ENCODE data around the gene DTNBP1.

DTNBP1 gene

GRCh38 chr6:15536198-15536955 is 126.5 kb downstream of the DTNBP1 start:
- no peak for DNase-seq (ENCODE audit: low read depth in 1 of 2, low spot score in 1 of 2)

- no peak for DNase-seq (ENCODE audit: low read depth in 1 of 2, low spot score in 1 of 2)
These were observed 127.2 kb downstream of the DTNBP1 start for GRCh38 chr6:15535495-15536197.

DNA sequence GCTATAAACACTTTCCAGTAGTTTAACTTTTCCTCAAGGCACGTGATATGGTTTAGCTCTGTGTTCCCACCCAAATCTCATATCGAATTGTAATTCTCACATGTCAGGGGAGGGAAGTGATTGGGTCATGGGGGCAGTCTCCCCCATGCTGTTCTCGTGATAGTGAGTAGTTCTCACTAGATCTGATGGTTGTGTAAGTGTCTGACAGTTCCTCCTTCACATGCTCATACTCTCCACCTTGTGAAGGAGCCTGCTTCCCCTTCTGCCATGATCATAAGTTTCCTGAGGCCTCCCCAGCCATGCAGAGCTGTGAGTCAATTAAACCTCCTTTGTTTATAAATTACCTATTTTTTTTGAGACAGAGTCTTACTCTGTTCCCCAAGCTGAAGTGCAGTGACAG is 127.9 kb downstream of the DTNBP1 start:
- no peak for DNase-seq (ENCODE audit: low read depth in 1 of 2, low spot score in 1 of 2)

- no peak for DNase-seq (ENCODE audit: low read depth in 1 of 2, low spot score in 1 of 2)
These were observed 129.3 kb downstream of the DTNBP1 start for GRCh38 chr6:15533379-15534026.

GRCh38 chr6:15531973-15532372 is 130.9 kb downstream of the DTNBP1 start:
- no peak for DNase-seq (ENCODE audit: low read depth in 1 of 2, low spot score in 1 of 2)

DNA sequence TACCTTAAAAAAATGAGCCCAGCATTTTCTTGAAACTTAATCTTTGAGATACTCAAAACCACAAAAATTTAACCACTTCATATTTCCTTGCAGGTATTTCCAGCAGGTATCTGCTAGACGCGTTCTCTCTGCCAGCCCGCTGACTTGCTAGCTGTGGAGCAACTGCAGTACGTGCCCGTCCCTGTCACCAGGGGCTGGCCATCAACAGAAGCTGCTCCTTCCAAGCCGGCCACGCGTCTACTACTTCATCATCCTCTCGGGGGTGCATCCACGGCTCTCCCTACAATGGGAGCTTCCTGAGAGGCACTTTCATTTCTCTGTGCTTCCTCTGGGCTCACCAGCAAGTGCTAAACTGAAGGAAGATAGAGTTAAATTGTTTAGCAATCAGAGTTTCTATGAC is 132.4 kb downstream of the DTNBP1 start:
- no peak for DNase-seq (ENCODE audit: low read depth in 1 of 2, low spot score in 1 of 2)

- DNase-seq (ENCODE audit: low read depth in 1 of 2, low spot score in 1 of 2) = no peak
These were observed 134.0 kb downstream of the DTNBP1 start for GRCh38 chr6:15528870-15529269.

GRCh38 chr6:15527838-15528617 is 134.8 kb downstream of the DTNBP1 start:
- no peak for DNase-seq (ENCODE audit: low read depth in 1 of 2, low spot score in 1 of 2)

GRCh38 chr6:15526212-15526701 is 136.6 kb downstream of the DTNBP1 start:
- no peak for DNase-seq (ENCODE audit: low read depth in 1 of 2, low spot score in 1 of 2)

DNA sequence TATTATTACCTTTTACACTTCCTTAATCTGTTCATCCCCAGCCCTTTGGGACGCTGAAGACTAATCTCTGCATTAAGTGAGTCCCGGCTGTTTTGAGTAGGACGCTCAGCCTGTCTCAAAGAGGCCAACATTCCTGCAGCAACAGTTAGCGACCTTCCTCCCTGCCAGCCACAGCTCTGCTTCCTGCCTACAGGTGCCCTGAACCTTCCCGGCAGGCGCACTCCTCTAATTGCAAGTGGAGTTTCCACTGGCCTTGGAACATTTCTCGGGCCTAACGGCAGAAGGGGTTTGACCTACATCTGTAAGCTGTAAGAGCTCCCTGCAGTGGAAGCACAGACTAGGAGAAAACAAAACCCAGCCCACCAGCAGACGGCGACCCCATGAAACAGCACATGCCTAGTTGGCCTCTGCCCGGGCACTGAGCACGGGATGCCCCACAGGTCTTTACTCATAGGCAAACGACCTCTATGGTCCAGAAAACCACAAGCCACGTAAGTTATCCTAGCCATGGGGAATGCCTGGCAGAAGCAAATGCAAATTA is 137.9 kb downstream of the DTNBP1 start:
- no peak for DNase-seq (ENCODE audit: low read depth in 1 of 2, low spot score in 1 of 2)

DNA sequence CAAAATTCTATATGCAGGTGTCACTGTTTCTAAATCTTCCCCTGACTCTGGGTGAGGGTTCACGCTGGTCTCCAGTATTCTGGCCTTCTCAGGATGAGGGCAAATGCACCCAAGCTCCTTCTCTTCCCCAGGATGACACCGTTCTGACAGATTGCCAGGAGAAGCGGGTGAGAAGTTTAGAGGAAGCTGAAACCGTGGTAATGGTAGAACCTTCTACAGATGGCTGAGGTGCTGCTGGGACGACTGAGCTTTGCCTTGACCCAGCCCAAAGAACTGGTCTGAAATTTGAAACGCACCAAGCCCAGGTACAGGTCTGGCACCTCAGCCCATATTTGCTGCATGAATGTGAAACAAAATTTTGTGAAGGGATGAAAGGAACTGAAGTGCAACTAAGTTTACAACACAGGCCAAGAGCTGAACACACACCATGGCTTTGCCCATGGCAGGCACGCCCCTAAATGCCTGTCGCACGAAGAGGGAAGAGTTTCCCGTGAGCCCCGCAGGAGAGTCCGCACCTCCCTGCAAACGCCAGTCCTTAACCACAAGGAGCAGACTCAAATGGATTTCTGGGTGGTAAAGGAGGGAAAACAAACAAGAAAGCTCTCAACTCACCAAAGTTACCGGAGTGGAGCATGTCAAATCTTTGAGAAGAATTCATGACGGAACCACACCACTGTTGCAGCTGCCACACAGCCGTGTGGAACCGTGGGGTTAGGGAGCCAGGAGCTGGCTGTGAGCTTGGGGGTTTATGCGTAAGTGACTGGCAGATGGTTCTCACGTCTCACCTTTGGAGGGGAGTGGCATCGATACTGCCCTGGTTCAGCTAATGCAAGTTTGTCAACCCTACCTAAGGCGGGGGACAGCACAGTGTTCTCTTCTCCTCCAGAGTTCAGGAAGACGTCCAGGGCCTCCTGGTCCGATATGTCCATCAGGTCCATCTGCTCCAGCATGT is 138.9 kb downstream of the DTNBP1 start:
- no peak for DNase-seq (ENCODE audit: low read depth in 1 of 2, low spot score in 1 of 2)

- DNase-seq (ENCODE audit: low read depth in 1 of 2, low spot score in 1 of 2) = no peak
These were observed 139.8 kb downstream of the DTNBP1 start for GRCh38 chr6:15522856-15523529.

DNA sequence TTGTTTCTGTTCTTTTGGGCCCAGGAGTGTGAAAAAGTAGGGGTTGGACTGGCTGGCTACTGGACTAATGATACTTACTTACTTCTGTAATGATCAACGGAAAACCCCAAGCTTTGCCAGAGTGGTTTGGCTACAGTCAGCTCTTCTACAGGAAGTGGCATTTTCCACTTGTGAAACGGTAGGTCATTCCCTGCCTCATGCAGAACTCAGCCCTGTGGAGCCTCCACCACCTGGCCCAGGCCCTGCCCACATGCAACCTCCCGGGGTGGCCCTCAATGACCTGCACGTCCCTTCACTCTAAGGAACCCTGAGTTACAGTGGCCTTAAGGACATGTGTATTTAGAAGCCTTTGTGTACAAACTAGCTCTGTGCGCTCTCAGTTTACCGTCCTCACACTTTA is 140.4 kb downstream of the DTNBP1 start:
- no peak for DNase-seq (ENCODE audit: low read depth in 1 of 2, low spot score in 1 of 2)

- no peak for DNase-seq (ENCODE audit: low read depth in 1 of 2, low spot score in 1 of 2)
These were observed 140.8 kb downstream of the DTNBP1 start for GRCh38 chr6:15522026-15522425.

GRCh38 chr6:15521582-15521981 is 141.2 kb downstream of the DTNBP1 start:
- no peak for DNase-seq (ENCODE audit: low read depth in 1 of 2, low spot score in 1 of 2)

GRCh38 chr6:15520626-15521203 is 142.1 kb downstream of the DTNBP1 start:
- DNase-seq (ENCODE audit: low read depth in 1 of 2, low spot score in 1 of 2) = no peak

GRCh38 chr6:15519681-15520080 is 143.1 kb downstream of the DTNBP1 start:
- no peak for DNase-seq (ENCODE audit: low read depth in 1 of 2, low spot score in 1 of 2)

- DNase-seq (ENCODE audit: low read depth in 1 of 2, low spot score in 1 of 2) = no peak
These were observed 143.9 kb downstream of the DTNBP1 start for GRCh38 chr6:15518878-15519277.

- no peak for DNase-seq (ENCODE audit: low read depth in 1 of 2, low spot score in 1 of 2)
These were observed 144.8 kb downstream of the DTNBP1 start for GRCh38 chr6:15518057-15518456.

All from activated CD4-positive, alpha-beta T cell treated with anti-CD3 and anti-CD28 coated beads, Interleukin-2, amount 50 U/mL, for 24 hours (primary cell).